WTC11 (cell line): ENCODE measurements around the gene SMCO2.

ENCODE experiments used
- ATF3 ChIP-seq: sonication (generic); formaldehyde crosslinking; conservative IDR thresholded peaks from 2 replicates; pipeline ENCODE4 v1.8.1; 2022; ENCODE audit warnings: mild to moderate bottlenecking, missing genetic modification reagents
- IRF2 ChIP-seq: sonication (generic); formaldehyde crosslinking; IDR thresholded peaks from 2 replicates; pipeline ENCODE4 v1.8.0; 2022; ENCODE audit warnings: low read depth, missing genetic modification reagents, borderline replicate concordance
- NR2C2 ChIP-seq: sonication (generic); formaldehyde crosslinking; IDR thresholded peaks from 2 replicates; pipeline ENCODE4 v1.8.0; 2022; ENCODE audit warnings: mild to moderate bottlenecking, missing genetic modification reagents
- TF ChIP-seq, protein P1 (sequence below): fragments of 200-600 bp; IDR thresholded peaks from 2 replicates; pipeline ENCODE4 v1.8.0; 2022; ENCODE audit warnings: antibody characterized with exemption

DNA sequence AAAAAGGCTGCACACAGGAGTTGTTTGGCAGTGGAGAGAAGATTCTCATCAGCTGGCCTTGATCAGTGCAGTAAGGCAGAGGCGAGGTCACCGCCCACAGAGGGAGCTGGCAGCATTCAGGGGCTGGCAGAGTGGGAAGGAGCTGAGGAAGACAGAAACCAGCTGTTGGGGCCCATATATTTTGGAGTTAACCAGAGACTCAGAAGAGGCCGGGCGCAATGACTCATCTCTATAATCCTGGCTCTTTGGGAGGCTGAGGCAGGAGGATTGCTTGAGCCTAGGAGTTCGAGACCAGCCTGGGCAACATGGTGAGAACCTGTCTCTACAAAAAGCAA is 17.7 kb downstream of the SMCO2 start:
- TF ChIP-seq, protein P1, sequence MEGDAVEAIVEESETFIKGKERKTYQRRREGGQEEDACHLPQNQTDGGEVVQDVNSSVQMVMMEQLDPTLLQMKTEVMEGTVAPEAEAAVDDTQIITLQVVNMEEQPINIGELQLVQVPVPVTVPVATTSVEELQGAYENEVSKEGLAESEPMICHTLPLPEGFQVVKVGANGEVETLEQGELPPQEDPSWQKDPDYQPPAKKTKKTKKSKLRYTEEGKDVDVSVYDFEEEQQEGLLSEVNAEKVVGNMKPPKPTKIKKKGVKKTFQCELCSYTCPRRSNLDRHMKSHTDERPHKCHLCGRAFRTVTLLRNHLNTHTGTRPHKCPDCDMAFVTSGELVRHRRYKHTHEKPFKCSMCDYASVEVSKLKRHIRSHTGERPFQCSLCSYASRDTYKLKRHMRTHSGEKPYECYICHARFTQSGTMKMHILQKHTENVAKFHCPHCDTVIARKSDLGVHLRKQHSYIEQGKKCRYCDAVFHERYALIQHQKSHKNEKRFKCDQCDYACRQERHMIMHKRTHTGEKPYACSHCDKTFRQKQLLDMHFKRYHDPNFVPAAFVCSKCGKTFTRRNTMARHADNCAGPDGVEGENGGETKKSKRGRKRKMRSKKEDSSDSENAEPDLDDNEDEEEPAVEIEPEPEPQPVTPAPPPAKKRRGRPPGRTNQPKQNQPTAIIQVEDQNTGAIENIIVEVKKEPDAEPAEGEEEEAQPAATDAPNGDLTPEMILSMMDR = no peak
- TF ChIP-seq IRF2 (CRISPR knock-in tag) (no peak), ATF3 (CRISPR knock-in tag) (no peak), NR2C2 (no peak)
